GM21619 (cell line): ENCODE results near the gene CPNE5.

Experiments used
- ATAC-seq: cut with Tn5 transposase; IDR thresholded peaks from one replicate; pipeline ENCODE4 v1.9.1; 2021; ENCODE audit not compliant: unreplicated experiment

The CPNE5 gene

DNA sequence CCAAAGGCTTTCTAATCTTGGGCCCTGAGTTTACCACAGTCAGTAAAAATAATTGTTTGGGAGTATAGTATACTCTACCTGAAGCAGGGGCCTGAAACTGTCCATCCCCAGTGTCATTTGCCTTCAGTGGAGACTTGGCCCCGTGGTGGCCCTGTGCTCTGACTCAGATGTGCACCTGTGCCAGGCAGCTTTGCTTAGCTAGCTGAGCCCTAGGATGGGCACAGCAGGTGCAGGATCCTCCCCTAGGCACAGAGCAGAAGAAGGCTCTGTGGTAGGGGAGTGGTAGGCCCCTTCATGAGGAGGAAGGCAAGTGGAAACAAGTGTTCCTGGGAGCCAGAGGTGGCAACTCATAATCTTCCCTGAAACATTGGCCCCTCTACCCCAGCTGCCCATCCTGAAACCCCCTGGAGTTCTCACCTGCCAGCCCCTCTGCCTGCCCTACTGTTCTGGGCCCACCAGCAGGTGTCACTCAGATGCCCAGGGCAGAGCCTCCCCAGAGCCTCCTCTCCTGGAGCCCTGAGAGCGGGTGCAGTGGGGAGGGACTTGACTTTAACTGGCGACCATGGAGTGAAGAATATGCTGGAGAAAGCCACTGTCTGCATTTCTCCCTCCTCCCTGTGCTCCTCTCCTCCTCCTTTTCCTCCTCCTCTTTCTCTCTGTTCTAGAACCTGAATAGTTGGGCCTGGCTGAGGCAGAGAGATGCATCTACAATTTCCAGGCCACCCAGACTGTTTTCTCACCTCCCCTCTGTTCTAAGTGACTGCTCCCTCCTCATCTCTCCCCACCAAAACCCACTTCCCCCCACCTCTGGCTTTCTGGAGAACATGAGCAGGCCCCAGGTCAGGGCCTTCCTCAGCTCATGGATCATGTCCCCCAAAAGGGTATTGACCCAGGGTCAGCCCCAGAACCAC lies 2.9 kb downstream of the CPNE5 start:
- ATAC-seq = no peak

DNA sequence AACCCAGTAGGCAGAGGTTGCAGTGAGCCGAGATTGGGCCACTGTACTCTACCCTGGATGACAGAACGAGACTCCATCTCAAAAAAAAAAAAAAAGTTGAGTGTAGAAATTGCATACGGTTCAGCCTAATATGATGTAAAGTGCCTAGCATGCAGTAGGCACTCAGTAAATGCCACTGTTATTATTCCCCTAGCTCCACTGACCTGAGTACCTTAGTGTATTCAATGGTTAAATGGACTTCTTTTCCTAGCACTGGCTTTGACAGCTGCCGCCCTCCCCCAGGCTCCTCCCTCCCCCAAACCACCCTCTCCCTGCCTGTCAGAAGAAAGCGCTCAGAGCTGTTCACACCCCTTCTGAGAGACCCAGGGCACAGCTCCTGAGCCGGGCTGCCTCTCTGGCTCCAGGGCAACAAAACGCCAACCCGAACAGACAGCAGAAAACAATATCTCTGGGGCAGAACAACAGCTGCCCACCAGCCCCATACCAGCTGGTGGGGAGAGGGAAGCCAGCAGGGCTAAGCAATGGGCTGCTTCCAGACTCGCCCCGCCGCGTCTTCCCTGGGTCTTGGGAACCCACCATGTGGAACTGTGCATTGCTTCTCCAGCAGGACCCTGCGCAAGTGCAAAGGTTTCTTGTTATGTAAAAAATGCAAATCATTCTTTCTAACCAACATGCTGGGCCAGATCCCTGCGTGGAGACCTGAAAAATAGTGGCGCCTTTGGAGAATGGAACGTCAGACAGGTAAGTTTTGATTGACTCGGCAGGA lies 4.5 kb downstream of the CPNE5 start:
- no peak for ATAC-seq

- no peak for ATAC-seq
Measured at GRCh38 chr6:36833182-36833789, 6.0 kb downstream of the CPNE5 start.

GRCh38 chr6:36832313-36832712 lies 6.9 kb downstream of the CPNE5 start:
- ATAC-seq = no peak

GRCh38 chr6:36830577-36830976 lies 8.7 kb downstream of the CPNE5 start:
- ATAC-seq = no peak

DNA sequence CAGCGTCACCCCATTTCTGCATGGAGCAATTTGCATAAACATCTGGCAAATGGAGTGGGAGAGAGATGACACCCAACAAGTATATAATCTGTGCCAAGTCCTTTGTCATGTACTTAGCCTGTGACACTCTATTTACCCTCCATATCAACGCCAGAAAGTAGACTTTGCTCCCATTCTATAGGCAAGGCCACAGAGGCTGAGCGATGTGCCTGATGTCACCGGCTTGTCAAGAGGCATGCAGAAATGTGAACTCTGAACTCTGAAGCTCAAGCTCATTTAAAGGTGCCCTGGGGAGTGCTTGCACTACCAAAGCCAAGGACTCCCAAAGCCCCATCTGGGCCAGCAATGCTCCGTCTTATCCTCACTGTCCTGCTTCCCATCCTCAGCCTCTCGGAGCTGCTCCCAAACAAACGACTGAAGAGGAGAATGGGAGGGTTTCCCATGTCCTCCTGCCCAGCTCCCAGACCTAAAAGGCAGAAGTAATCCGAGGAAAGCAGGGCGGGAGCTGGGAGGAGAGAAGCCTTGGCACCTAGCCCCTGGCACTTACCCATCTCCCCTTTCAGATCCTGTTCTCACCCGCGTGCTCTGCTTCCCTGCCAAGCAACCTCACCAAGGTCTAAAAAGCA lies 9.2 kb downstream of the CPNE5 start:
- no peak for ATAC-seq

- ATAC-seq = no peak
Measured at GRCh38 chr6:36827261-36828079, 11.8 kb downstream of the CPNE5 start.

GRCh38 chr6:36826520-36827227 lies 12.6 kb downstream of the CPNE5 start:
- no peak for ATAC-seq

DNA sequence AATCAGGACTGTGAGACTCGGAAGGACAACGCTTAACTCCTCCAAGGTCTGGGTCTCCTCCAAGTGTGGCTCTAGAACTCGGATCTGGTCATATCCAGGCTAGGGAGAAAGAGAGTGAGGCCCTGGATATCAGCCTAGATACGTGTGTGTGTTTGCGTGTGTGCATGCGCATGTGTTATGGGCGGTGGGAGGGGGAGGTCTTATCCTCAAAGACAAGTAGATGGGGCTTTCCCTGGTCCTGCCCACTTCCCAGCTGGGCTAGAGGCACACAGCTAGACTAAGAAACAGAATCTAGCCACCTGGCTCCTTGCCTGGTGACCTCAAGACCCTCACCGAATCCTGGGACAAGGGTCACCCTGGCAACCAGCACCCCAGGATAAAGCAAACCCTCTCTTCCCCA lies 13.2 kb downstream of the CPNE5 start:
- ATAC-seq = no peak

DNA sequence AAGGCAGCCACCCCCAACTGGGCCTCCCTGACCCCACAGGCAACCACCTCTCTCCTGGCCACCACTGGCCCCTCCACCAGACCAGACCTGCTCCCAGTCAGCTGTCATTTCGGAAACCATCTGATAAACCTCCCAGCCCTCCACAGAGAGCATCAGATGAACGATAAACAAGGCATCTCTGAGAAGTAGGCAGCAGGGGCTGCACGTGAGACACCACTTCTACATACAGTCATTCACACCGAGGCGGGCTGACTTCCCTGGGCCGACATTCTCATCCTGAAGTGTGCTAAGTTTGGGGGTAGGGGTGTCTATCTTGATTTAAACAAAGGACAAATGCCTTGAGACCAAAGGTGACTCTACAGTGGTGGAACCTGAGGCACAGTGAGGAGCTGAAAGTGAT lies 13.8 kb downstream of the CPNE5 start:
- ATAC-seq = no peak

GRCh38 chr6:36824253-36824652 lies 15.0 kb downstream of the CPNE5 start:
- no peak for ATAC-seq

- no peak for ATAC-seq
Measured at GRCh38 chr6:36823421-36824096, 15.7 kb downstream of the CPNE5 start.

DNA sequence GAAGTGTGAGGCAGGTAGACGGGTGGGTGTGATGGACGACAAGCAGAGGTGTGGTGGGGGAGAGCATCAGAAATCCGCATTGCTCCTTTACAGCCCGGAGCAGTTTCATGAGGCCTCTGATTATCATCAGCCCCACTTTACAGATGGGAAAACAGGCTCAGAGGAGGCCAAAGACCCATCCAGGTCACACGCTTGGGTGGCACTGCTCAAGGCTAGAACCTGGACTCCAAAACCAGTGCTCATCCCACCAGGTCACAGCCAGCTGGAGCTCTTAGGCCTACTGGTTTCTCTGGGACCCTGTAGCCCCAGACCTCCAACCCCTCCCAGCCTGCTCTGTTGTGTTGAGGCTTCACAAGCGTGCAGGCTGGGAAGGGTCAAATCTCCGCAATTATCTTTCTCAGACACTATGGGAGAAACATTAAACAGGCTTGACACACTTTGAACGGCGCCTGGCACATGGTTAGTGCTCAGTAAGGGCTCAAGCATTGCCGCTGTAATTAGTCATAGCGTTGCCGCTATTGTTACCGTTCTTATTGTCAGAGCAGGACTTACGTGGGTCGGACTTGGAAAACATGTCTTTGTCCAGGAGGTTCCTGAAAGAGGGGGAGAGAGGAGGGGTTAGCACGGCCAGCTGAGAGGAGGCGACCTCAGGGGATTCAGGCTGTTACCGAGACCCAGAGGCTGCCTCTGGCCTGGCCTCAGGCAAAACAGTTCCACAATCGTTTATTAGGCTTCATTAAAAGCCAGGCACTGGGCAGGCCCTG lies 16.6 kb downstream of the CPNE5 start:
- no peak for ATAC-seq

DNA sequence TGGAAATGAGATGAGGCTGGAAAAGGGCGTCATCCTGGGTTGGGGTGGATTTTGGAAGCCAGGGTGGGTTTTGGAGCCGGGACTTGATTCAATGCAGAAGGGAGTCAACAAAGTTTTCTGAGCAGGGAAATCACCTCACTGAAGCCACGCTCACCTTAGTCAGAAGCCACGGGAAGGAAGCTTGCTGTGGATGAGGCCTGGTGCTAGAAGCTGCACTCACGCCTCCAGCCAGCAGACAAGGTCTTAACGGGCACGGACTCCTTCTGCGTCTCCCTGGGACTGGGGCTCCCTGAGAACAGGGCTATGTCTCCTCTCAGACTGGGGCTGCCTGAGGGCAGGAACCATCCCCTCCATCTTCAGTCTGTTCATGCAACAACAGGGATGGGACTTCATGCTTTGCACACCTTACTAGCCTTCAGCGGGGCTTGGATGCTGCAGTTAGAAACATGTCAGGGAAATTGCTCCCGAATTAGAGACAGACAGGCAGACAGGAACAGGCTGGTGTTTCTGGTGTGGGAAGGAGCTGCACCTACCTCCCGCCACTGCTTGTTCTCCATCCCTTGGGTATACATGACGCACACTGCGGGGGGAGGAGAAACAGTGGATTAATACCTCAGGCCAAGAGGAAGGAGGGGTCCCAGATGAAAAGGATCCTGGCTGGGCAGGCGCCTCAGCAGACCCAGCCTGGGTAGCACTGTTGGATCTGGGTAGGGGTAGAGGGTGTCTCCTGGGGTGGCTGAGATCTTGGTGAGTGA lies 17.5 kb downstream of the CPNE5 start:
- ATAC-seq = no peak

GRCh38 chr6:36820700-36821580 lies 18.3 kb downstream of the CPNE5 start:
- no peak for ATAC-seq

DNA sequence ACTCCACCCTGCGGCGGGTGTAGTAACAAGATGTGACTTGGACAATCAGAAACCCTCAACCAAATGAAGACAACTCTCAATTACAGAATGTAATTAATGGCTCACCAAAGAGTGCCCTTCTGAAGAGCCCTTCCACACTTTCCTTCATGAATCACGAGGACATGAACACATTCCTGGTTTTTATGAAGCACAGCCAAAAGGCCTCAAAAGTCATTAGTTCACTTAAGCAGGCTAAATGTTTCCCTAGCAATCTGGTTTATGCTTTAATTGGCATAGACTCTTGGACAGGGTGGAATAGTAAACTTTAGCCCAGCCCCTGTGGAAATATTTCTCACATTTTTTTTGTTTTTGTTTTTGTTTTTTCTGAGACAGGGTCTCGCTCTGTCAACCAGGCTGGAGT lies 20.5 kb downstream of the CPNE5 start:
- ATAC-seq = no peak

DNA sequence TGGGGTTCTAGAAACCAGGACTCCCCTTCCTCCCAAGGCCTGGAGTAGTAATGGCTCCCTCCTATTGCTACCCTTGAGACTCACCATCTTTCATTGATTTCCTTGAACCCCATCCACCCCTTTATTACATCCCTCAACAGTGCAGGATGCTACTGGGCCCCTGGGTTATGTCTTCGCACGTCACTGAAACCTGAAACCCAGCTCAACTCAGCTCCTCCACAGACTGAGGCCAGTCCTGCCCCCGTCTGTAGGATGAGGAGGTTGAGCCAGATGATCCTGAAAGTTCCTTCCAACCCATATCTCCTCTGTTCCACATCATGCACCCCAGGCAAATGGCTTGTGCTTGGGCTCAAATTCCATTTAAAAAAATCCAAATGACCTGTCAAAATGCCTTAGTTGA lies 21.4 kb downstream of the CPNE5 start:
- ATAC-seq = no peak
